ENCODE data around the gene GALR3. TPM values are rescaled to one million over a fixed set of nuclear protein-coding genes. Genes with fewer than 3 reads are reported as not detected.

GALR3 gene
- not detected in 2 replicates for total RNA-seq

GRCh38 chr22:37823134-37823985 is at the start of gene GALR3:
GALR3 (plus strand) TSS chr22:37823382; CDS start chr22:37823407, 25 bp downstream.

DNA sequence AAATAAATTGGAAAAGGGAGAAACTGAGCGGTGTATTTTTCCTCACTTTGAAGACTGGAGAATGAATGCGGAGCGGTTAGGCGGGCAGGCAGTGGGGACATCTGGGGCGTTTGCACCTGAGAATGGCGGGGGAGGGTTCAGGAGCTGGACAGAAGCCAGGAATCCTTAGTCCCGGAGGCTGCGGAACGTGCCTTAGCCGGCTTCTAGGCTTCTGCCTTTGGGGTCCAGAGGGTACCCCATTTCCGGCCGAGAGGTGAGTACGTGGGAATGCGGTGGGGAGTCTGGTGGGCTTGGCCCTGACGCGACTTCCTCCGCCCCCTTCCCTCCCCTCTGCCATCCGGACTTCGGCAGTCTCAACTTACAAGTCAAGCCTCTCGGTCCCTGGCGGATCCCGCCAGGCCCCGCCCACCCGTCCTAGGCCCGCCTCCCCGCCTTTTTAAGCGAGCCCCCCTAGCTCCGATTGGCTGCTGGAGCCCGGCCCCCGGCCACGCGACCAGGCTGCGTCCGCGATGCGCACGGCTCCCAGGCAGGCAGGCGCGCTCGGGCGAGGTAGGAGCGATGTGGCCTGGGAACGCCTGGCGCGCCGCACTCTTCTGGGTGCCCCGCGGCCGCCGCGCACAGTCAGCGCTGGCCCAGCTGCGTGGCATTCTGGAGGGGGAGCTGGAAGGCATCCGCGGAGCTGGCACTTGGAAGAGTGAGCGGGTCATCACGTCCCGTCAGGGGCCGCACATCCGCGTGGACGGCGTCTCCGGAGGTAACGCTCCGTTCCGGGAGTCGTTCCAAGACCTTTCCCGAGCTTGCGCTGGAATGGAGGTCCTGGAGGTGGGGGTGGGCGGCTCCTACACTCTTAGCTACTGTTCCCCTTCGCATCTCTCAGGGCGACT is 15.5 kb upstream of the GALR3 start, which contains the start of gene GCAT:
TSS of gene GCAT (plus strand) at position 525 of the 884 bp plus-strand sequence. CDS start at position 559, 34 bp downstream.

GRCh38 chr22:37849089-37849751 is 26.0 kb downstream of the GALR3 start, which contains the start of gene EIF3L:
EIF3L (plus strand) TSS chr22:37849419; CDS start chr22:37849450, 31 bp downstream.

Other genes with a start within 250 kb of the GALR3 start
- gene LGALS2, start 243.3 kb upstream of the GALR3 start, total RNA-seq, result 0.89 TPM in 1 of 2 replicates, not detected in the other
- 43.2 and 54.6 TPM in 2 replicates for gene GGA1, start 214.5 kb upstream of the GALR3 start, total RNA-seq
- gene SH3BP1, start 183.7 kb upstream of the GALR3 start, total RNA-seq, result 13.4 and 14.8 TPM in 2 replicates
- gene PDXP, start 164.7 kb upstream of the GALR3 start, total RNA-seq, result 17.2 and 23.8 TPM in 2 replicates
- 1,545 and 4,007 TPM in 2 replicates for gene LGALS1, start 147.7 kb upstream of the GALR3 start, total RNA-seq
- gene NOL12, start 137.0 kb upstream of the GALR3 start, total RNA-seq, result 24.7 and 32.1 TPM in 2 replicates
- gene TRIOBP, start 126.3 kb upstream of the GALR3 start, total RNA-seq, result 86.2 and 106 TPM in 2 replicates
- 23.1 and 32.8 TPM in 2 replicates for gene GCAT, start 15.4 kb upstream of the GALR3 start, total RNA-seq
- gene ANKRD54, start 21.0 kb downstream of the GALR3 start, total RNA-seq, result 20.0 and 29.8 TPM in 2 replicates
- 301 and 455 TPM in 2 replicates for gene EIF3L, start 26.0 kb downstream of the GALR3 start, total RNA-seq
- 38.4 and 58.7 TPM in 2 replicates for gene MICALL1, start 82.9 kb downstream of the GALR3 start, total RNA-seq
- gene C22orf23, start 130.2 kb downstream of the GALR3 start, total RNA-seq, result under 0.01 and 0.33 TPM in 2 replicates
- 61.7 and 104 TPM in 2 replicates for gene POLR2F, start 130.3 kb downstream of the GALR3 start, total RNA-seq
- gene SOX10, start 161.2 kb downstream of the GALR3 start, total RNA-seq, result 0.16 TPM in 1 of 2 replicates, not detected in the other
- gene PICK1, start 234.0 kb downstream of the GALR3 start, total RNA-seq, result 31.8 and 44.1 TPM in 2 replicates

Data from mesangial cell (primary cell).